Stimulated activated naive CD8-positive, alpha-beta T cell treated with anti-CD3 and anti-CD28 coated beads, Interleukin-15, Interleukin-2, amounts not matched to agents 100 ng/mL and 50 ng/mL, for 24 hours (primary cell): ENCODE results near the gene NDEL1.

Experiments used
- H3K27ac Mint-ChIP-seq: one replicate; pipeline ENCODE4 v1.8.0; 2021; ENCODE audit warnings: mild to moderate bottlenecking, mixed read lengths
- H3K27me3 Mint-ChIP-seq: one replicate; pipeline ENCODE4 v1.8.0; 2021; ENCODE audit warnings: mixed read lengths
- H3K36me3 Mint-ChIP-seq: one replicate; pipeline ENCODE4 v1.8.0; 2021; ENCODE audit warnings: low read depth, mixed read lengths
- H3K4me1 Mint-ChIP-seq: one replicate; pipeline ENCODE4 v1.8.0; 2021; ENCODE audit warnings: low read depth, mixed read lengths
- H3K4me3 Mint-ChIP-seq: one replicate; pipeline ENCODE4 v1.8.0; 2021; ENCODE audit warnings: mild to moderate bottlenecking, mixed read lengths
- H3K9me3 Mint-ChIP-seq: one replicate; pipeline ENCODE4 v1.8.0; 2021; ENCODE audit warnings: mixed read lengths

The NDEL1 gene

GRCh38 chr17:8459107-8459506, 23.4 kb downstream of the NDEL1 start:
- Mint-ChIP-seq H3K9me3 (no peaks in the 10 kb centered on the region), H3K27me3 (no peaks in the 10 kb centered on the region), H3K4me1 (peaks cover 6% of the 10 kb centered on the region), H3K36me3 (peaks cover 73% of the 10 kb centered on the region), H3K27ac (no peak overlapping the region), H3K4me3 (no peak overlapping the region)

DNA sequence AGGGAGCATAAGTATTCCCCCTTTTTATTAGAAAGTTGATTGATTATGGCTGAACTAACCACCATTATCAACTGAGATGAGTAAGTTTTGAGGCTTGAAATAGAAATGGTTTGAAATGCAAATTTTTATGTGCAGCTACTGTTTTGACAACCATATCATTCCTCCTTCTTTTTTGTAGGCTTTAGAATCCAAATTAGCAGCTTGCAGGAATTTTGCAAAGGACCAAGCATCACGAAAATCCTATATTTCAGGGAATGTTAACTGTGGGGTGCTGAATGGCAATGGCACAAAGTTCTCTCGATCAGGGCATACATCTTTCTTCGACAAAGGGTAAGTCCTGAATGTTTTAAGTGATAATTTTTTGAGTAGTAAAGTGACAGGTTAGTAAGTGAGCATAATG, 24.1 kb downstream of the NDEL1 start:
- Mint-ChIP-seq H3K4me3 (no peak overlapping the region), H3K36me3 (peaks cover 72% of the 10 kb centered on the region), H3K27me3 (no peaks in the 10 kb centered on the region), H3K4me1 (peaks cover 6% of the 10 kb centered on the region), H3K27ac (no peak overlapping the region), H3K9me3 (no peaks in the 10 kb centered on the region)

GRCh38 chr17:8462564-8462963, 26.9 kb downstream of the NDEL1 start:
- no peak overlapping the region for H3K4me3 Mint-ChIP-seq
- H3K27ac Mint-ChIP-seq, result no peak overlapping the region
- no peaks in the 10 kb centered on the region for H3K27me3 Mint-ChIP-seq
- H3K9me3 Mint-ChIP-seq, result no peaks in the 10 kb centered on the region
- peaks cover 62% of the 10 kb centered on the region for H3K36me3 Mint-ChIP-seq
- H3K4me1 Mint-ChIP-seq, result peaks cover 6% of the 10 kb centered on the region

- no peaks in the 10 kb centered on the region for H3K9me3 Mint-ChIP-seq
- H3K27ac Mint-ChIP-seq, result no peak overlapping the region
- H3K4me3 Mint-ChIP-seq, result no peak overlapping the region
- no peaks in the 10 kb centered on the region for H3K27me3 Mint-ChIP-seq
- peaks cover 62% of the 10 kb centered on the region for H3K36me3 Mint-ChIP-seq
- H3K4me1 Mint-ChIP-seq, result peaks cover 3% of the 10 kb centered on the region
These were observed 27.4 kb downstream of the NDEL1 start for GRCh38 chr17:8463099-8463498.

GRCh38 chr17:8464941-8465340, 29.3 kb downstream of the NDEL1 start:
- peaks cover 53% of the 10 kb centered on the region for H3K36me3 Mint-ChIP-seq
- no peak overlapping the region for H3K4me3 Mint-ChIP-seq
- H3K4me1 Mint-ChIP-seq, result no peaks in the 10 kb centered on the region
- H3K27ac Mint-ChIP-seq, result no peak overlapping the region
- no peaks in the 10 kb centered on the region for H3K27me3 Mint-ChIP-seq
- no peaks in the 10 kb centered on the region for H3K9me3 Mint-ChIP-seq

DNA sequence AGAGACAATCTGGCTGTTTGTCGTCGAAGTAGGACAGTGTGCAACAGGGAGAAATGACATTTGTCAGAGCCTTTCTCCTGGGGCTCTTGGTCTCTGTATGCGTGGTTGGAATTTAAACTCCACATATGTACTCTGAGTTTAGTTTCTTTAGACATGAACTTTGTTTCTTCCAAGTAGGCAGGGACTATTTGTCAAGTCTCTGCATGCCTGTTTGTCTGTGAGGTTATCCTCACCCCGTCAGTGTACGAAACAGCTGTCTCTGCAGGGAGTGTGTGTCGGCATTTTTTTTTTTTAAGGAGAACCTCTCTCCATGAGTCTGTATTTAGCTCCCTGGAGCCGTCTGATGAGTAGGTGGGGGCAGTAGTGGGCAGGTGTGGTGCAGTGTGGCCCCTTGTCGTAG, 29.7 kb downstream of the NDEL1 start:
- Mint-ChIP-seq H3K36me3 (peaks cover 52% of the 10 kb centered on the region), H3K4me1 (no peaks in the 10 kb centered on the region), H3K27ac (no peak overlapping the region), H3K9me3 (no peaks in the 10 kb centered on the region), H3K4me3 (no peak overlapping the region), H3K27me3 (no peaks in the 10 kb centered on the region)

DNA sequence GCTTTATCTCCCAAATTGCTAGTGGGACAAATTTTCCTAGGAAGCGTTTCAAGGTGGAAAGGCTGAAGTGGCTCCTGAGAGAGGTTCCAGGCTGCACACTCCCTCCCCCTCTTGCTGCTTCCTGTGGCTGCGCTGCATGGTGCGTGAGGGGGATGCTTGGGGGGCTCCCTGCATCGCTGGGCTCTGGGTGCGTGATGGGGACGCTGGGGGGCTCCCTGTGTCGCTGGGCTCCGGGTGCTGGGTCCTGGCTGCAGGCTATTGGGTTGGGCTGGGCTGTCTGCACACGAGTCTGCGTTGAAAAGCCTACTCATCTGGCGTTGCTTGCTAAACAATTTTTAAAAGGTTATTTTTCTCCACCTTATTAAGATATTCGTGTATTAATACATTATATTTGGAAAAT, 30.1 kb downstream of the NDEL1 start:
- Mint-ChIP-seq H3K27me3 (no peaks in the 10 kb centered on the region), H3K9me3 (no peaks in the 10 kb centered on the region), H3K36me3 (peaks cover 51% of the 10 kb centered on the region), H3K4me1 (no peaks in the 10 kb centered on the region), H3K27ac (no peak overlapping the region), H3K4me3 (no peak overlapping the region)

DNA sequence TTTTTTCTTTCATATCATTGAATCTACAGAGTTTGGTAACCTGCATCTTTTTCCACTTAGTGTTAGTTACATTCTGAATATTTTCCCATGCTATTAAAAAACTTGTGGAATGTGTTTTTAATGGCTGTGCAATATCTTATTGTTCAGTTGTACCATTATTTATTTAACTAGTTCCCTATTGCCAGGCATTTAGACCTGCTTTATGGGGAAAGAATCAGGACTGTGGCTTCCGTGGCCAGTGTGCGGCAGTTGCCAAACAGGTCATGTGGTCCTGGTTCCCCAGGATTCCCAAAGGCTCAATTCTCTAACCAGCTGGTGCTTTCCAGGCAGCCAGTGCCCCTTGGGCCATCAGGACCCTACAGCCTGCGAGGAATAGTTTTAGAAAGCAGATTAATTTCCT, 30.8 kb downstream of the NDEL1 start:
- Mint-ChIP-seq H3K27me3 (no peaks in the 10 kb centered on the region), H3K9me3 (no peaks in the 10 kb centered on the region), H3K4me3 (no peak overlapping the region), H3K27ac (no peak overlapping the region), H3K36me3 (peaks cover 56% of the 10 kb centered on the region), H3K4me1 (no peaks in the 10 kb centered on the region)

GRCh38 chr17:8466873-8467272, 31.2 kb downstream of the NDEL1 start:
- Mint-ChIP-seq H3K4me1 (no peaks in the 10 kb centered on the region), H3K4me3 (no peak overlapping the region), H3K9me3 (no peaks in the 10 kb centered on the region), H3K27me3 (no peaks in the 10 kb centered on the region), H3K36me3 (peaks cover 56% of the 10 kb centered on the region), H3K27ac (no peak overlapping the region)

- Mint-ChIP-seq H3K4me1 (no peaks in the 10 kb centered on the region), H3K9me3 (no peaks in the 10 kb centered on the region), H3K27me3 (no peaks in the 10 kb centered on the region), H3K27ac (no peak overlapping the region), H3K4me3 (no peak overlapping the region), H3K36me3 (peaks cover 52% of the 10 kb centered on the region)
These were observed 31.8 kb downstream of the NDEL1 start for GRCh38 chr17:8467527-8467926.

GRCh38 chr17:8468127-8468526, 32.4 kb downstream of the NDEL1 start:
- Mint-ChIP-seq H3K9me3 (no peaks in the 10 kb centered on the region), H3K27ac (no peak overlapping the region), H3K27me3 (no peaks in the 10 kb centered on the region), H3K4me1 (no peaks in the 10 kb centered on the region), H3K4me3 (no peak overlapping the region), H3K36me3 (peaks cover 54% of the 10 kb centered on the region)

DNA sequence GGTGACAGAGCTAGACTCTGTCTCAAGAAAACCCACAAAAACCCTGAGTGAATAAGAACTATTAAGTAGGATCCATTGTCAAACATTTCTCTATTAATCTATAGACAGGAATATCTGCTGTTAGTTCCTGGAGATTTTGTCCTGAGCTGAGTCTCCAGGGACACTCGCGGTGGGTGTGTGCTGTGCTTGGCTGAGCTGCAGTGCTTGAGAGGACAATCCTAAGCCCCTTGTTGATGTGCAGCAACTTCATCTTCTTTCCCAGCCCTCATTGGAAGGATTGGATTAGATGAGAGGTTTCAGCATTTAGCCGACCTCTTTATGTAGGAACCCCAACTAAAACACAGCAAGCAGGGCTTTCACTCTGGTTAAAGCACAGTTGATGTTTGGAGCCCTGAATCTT, 33.3 kb downstream of the NDEL1 start:
- no peaks in the 10 kb centered on the region for H3K9me3 Mint-ChIP-seq
- no peak overlapping the region for H3K4me3 Mint-ChIP-seq
- no peaks in the 10 kb centered on the region for H3K4me1 Mint-ChIP-seq
- no peak overlapping the region for H3K27ac Mint-ChIP-seq
- H3K27me3 Mint-ChIP-seq, result no peaks in the 10 kb centered on the region
- peaks cover 55% of the 10 kb centered on the region for H3K36me3 Mint-ChIP-seq

DNA sequence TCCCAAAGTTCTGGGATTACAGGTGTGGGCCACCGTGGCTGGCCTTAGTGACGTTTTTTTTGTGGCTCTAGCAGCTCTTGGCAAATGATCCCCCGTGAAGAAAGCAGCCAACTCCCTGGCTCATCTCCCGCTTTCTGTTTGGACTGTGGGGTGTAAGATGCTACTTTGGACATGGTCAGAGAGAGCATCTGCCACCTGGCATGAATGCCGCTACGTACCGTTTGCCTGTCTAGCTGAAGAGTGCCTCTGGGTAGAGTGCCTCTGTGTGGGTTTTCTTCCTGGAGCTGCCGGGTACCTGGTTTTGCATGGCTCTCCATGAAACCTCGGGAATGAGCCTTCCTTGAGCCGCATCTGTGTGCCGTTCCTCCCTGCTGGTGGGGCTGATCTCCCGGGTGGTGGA, 34.3 kb downstream of the NDEL1 start:
- H3K36me3 Mint-ChIP-seq, result peaks cover 57% of the 10 kb centered on the region
- no peaks in the 10 kb centered on the region for H3K27me3 Mint-ChIP-seq
- no peaks in the 10 kb centered on the region for H3K4me1 Mint-ChIP-seq
- no peak overlapping the region for H3K4me3 Mint-ChIP-seq
- H3K9me3 Mint-ChIP-seq, result no peaks in the 10 kb centered on the region
- no peak overlapping the region for H3K27ac Mint-ChIP-seq

DNA sequence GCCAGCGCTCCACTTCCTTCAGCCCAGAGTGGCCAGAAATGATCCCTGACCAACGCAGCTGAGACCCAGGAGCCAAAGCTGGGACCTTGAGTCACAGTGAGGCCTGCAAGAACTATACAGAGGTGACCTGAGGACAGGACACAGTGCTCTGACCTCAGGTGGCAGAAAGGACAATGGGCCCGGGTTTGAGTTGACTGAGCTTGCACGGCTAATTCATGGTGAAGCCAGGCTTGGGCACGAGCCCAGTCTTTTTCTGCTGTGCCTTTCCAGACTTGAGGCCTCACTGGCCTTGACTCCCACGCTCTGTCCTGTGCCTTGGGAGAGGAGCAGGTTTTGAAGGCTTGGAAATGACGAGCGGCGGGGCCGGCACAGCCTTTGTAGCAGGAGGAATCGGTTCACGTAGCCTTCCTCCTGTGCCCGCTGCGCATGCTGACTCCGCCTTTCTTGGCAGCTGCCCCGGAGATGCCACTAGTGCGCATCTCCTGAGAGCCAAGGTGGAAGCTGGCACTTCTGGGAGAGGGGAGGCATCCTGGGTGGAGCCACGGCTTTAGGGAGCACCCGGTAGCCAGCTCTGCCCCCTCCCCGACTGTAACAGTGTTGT, 34.9 kb downstream of the NDEL1 start:
- Mint-ChIP-seq H3K9me3 (no peaks in the 10 kb centered on the region), H3K27me3 (no peaks in the 10 kb centered on the region), H3K36me3 (peaks cover 58% of the 10 kb centered on the region), H3K4me3 (no peak overlapping the region), H3K4me1 (no peaks in the 10 kb centered on the region), H3K27ac (no peak overlapping the region)

GRCh38 chr17:8472663-8473062, 37.0 kb downstream of the NDEL1 start:
- H3K27ac Mint-ChIP-seq, result no peak overlapping the region

DNA sequence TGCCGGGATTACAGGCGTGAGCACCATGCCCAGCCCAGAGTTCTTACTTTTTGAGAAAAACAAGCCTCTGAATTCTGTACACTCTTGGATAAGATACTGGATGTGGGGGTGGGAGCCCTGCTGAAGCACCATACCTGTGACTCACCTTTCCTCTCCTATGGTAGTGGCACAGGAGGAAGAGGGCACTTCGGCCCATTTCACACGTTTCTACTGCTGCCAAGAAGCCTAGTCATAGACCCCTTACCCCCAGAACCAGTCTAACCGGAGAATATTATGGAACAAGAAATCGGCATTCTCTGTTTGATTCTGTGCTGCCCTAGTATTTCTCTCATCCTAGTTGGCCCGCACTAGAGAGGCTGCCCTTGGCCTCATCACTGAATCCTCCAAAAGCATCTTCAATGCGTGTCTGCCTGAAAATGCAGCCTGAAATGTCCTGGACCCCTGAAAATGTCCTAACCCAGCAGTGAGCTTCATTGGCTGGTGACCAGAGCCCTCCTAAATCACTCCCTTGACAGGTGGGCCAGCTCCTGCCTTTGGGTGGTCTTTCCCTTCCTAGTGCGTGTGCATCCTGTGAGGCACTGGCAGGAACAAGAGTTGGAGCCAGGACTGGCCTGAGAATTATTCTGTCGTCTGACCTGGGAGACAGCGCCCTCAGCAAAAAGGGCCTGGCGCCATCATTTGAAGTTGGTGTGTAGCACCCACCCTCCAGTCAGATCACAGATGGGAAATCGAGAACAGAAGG, 37.9 kb downstream of the NDEL1 start:
- H3K27me3 Mint-ChIP-seq, result no peaks in the 10 kb centered on the region
- peaks cover 55% of the 10 kb centered on the region for H3K36me3 Mint-ChIP-seq
- H3K27ac Mint-ChIP-seq, result no peak overlapping the region
- H3K4me1 Mint-ChIP-seq, result no peaks in the 10 kb centered on the region
- H3K4me3 Mint-ChIP-seq, result no peak overlapping the region
- no peaks in the 10 kb centered on the region for H3K9me3 Mint-ChIP-seq

More at GRCh38 chr17:8472663-8473062, 37.0 kb downstream of the NDEL1 start:
- Mint-ChIP-seq H3K4me3 (no peak overlapping the region), H3K4me1 (no peaks in the 10 kb centered on the region), H3K36me3 (peaks cover 58% of the 10 kb centered on the region), H3K27me3 (no peaks in the 10 kb centered on the region), H3K9me3 (no peaks in the 10 kb centered on the region)
